ENCODE measurements around the gene ZBP1.

ZBP1 gene

GRCh38 chr20:57583289-57584257, 36.7 kb downstream of the ZBP1 start:
- no peak for DNase-seq

GRCh38 chr20:57582432-57583288, 37.6 kb downstream of the ZBP1 start:
- no peak for DNase-seq

- no peak for DNase-seq
Observed at GRCh38 chr20:57582029-57582378, 38.2 kb downstream of the ZBP1 start.

GRCh38 chr20:57581202-57582028, 38.8 kb downstream of the ZBP1 start:
- DNase-seq: no peak

GRCh38 chr20:57580478-57581201, 39.6 kb downstream of the ZBP1 start:
- no peak for DNase-seq

- DNase-seq: no peak
Observed at GRCh38 chr20:57579898-57580447, 40.3 kb downstream of the ZBP1 start.

- DNase-seq: no peak
Observed at GRCh38 chr20:57579331-57579897, 40.8 kb downstream of the ZBP1 start.

GRCh38 chr20:57578476-57579165, 41.6 kb downstream of the ZBP1 start:
- DNase-seq: no peak

- DNase-seq: no peak
Observed at GRCh38 chr20:57577679-57578475, 42.3 kb downstream of the ZBP1 start.

GRCh38 chr20:57576617-57577550, 43.3 kb downstream of the ZBP1 start:
- no peak for DNase-seq

- DNase-seq: no peak
Observed at GRCh38 chr20:57576002-57576401, 44.2 kb downstream of the ZBP1 start.

- no peak for DNase-seq
Observed at GRCh38 chr20:57574954-57575353, 45.3 kb downstream of the ZBP1 start.

GRCh38 chr20:57573894-57574293, 46.3 kb downstream of the ZBP1 start:
- no peak for DNase-seq

GRCh38 chr20:57573242-57573641, 47.0 kb downstream of the ZBP1 start:
- DNase-seq: no peak

- no peak for DNase-seq
Observed at GRCh38 chr20:57571782-57572416, 48.3 kb downstream of the ZBP1 start.

- DNase-seq: no peak
Observed at GRCh38 chr20:57570920-57571319, 49.3 kb downstream of the ZBP1 start.

- no peak for DNase-seq
Observed at GRCh38 chr20:57570145-57570850, 49.9 kb downstream of the ZBP1 start.

- no peak for DNase-seq
Observed at GRCh38 chr20:57568960-57569359, 51.3 kb downstream of the ZBP1 start.

Data from stimulated activated CD4-positive, alpha-beta T cell treated with anti-CD3 and anti-CD28 coated beads, Interleukin-1b, Interleukin-23, amount 100 ng/mL, for 48 hours (primary cell).